ENCODE measurements around the gene SGO2.

SGO2 gene

DNA sequence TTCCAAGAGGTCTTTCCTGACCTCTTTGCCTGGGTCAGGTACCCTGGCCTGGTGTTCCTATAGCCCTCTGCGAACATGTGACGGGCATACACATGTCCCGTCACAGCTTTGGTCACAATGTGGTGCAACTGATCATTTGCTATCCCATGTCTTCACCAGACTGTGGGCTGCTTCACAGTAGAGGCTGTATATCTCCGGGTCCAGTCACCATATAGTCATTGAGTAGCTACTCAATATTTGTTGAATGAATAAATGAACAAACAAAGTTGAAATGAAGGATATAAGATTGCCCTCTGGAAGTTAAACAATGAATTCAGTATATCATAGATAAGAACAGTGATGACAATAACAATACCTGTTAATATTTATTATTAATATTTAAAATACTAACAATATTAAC, 76.6 kb downstream of the SGO2 start:
- Histone ChIP-seq H3K36me3 (ENCODE audit: control insufficient read depth in 2 of 2, insufficient read depth in 1 of 2, low read length in 2 of 2) (no peaks in the 10 kb centered on the region), H3K4me1 (ENCODE audit: control insufficient read depth, insufficient read depth, low read length) (peaks cover 16% of the 10 kb centered on the region), H3K4me3 (ENCODE audit: low read depth, low read length) (no peak overlapping the region), H3K27ac (ENCODE audit: extremely low read depth, low read depth, low read length) (no peak overlapping the region), H3K9me3 (ENCODE audit: control insufficient read depth, insufficient read depth, low read depth, low read length) (no peaks in the 10 kb centered on the region)
- ChIA-PET CTCF (interaction anchor here (0.7 to 1.7 kb wide), 2 partner anchors 13 to 18 kb away, joined by 3 to 7 read pairs; no protein-coding TSS in a partner anchor), POLR2A (no interaction called here)
- TF ChIP-seq ZNF621 (tag by site-specific recombination; IDR thresholded peaks at IDR 0.05) (no peak), ZFP69B (tag by site-specific recombination; IDR thresholded peaks at IDR 0.05) (no peak), ZNF184 (tag by site-specific recombination; IDR thresholded peaks at IDR 0.05) (no peak), ZNF138 (tag by site-specific recombination; IDR thresholded peaks at IDR 0.05; ENCODE audit: borderline replicate concordance) (no peak), ZNF514 (tag by site-specific recombination; IDR thresholded peaks at IDR 0.05) (no peak), ZEB2 (tag by site-specific recombination; IDR thresholded peaks at IDR 0.05) (no peak), ZNF416 (tag by site-specific recombination; IDR thresholded peaks at IDR 0.05) (no peak), ZNF214 (tag by site-specific recombination; IDR thresholded peaks at IDR 0.05; ENCODE audit: borderline replicate concordance) (no peak), ZNF426 (tag by site-specific recombination; IDR thresholded peaks at IDR 0.05) (no peak), KLF10 (tag by site-specific recombination; IDR thresholded peaks at IDR 0.05) (no peak), ZNF175 (tag by site-specific recombination; IDR thresholded peaks at IDR 0.05) (no peak), ZNF677 (tag by site-specific recombination; IDR thresholded peaks at IDR 0.05) (no peak), PRDM2 (tag by site-specific recombination; IDR thresholded peaks at IDR 0.05; ENCODE audit: borderline replicate concordance) (no peak), ZSCAN30 (tag by site-specific recombination; IDR thresholded peaks at IDR 0.05) (no peak), ZNF341 (tag by site-specific recombination; IDR thresholded peaks at IDR 0.05; ENCODE audit: low read depth) (no peak), ZNF544 (tag by site-specific recombination; IDR thresholded peaks at IDR 0.05) (no peak), ZNF266 (tag by site-specific recombination; IDR thresholded peaks at IDR 0.05; ENCODE audit: low read depth) (no peak)
- TF ChIP-seq, protein P1, sequence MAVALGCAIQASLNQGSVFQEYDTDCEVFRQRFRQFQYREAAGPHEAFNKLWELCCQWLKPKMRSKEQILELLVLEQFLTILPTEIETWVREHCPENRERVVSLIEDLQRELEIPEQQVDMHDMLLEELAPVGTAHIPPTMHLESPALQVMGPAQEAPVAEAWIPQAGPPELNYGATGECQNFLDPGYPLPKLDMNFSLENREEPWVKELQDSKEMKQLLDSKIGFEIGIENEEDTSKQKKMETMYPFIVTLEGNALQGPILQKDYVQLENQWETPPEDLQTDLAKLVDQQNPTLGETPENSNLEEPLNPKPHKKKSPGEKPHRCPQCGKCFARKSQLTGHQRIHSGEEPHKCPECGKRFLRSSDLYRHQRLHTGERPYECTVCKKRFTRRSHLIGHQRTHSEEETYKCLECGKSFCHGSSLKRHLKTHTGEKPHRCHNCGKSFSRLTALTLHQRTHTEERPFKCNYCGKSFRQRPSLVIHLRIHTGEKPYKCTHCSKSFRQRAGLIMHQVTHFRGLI (tag by site-specific recombination; IDR thresholded peaks at IDR 0.05), result no peak
- TF ChIP-seq, protein P2, sequence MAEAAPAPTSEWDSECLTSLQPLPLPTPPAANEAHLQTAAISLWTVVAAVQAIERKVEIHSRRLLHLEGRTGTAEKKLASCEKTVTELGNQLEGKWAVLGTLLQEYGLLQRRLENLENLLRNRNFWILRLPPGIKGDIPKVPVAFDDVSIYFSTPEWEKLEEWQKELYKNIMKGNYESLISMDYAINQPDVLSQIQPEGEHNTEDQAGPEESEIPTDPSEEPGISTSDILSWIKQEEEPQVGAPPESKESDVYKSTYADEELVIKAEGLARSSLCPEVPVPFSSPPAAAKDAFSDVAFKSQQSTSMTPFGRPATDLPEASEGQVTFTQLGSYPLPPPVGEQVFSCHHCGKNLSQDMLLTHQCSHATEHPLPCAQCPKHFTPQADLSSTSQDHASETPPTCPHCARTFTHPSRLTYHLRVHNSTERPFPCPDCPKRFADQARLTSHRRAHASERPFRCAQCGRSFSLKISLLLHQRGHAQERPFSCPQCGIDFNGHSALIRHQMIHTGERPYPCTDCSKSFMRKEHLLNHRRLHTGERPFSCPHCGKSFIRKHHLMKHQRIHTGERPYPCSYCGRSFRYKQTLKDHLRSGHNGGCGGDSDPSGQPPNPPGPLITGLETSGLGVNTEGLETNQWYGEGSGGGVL (tag by site-specific recombination; IDR thresholded peaks at IDR 0.05), result no peak
- TF ChIP-seq, protein P3, sequence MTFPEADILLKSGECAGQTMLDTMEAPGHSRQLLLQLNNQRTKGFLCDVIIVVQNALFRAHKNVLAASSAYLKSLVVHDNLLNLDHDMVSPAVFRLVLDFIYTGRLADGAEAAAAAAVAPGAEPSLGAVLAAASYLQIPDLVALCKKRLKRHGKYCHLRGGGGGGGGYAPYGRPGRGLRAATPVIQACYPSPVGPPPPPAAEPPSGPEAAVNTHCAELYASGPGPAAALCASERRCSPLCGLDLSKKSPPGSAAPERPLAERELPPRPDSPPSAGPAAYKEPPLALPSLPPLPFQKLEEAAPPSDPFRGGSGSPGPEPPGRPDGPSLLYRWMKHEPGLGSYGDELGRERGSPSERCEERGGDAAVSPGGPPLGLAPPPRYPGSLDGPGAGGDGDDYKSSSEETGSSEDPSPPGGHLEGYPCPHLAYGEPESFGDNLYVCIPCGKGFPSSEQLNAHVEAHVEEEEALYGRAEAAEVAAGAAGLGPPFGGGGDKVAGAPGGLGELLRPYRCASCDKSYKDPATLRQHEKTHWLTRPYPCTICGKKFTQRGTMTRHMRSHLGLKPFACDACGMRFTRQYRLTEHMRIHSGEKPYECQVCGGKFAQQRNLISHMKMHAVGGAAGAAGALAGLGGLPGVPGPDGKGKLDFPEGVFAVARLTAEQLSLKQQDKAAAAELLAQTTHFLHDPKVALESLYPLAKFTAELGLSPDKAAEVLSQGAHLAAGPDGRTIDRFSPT (tag by site-specific recombination; IDR thresholded peaks at IDR 0.05), result no peak
